ENCODE measurements around the gene KRTAP4-11.

DNA sequence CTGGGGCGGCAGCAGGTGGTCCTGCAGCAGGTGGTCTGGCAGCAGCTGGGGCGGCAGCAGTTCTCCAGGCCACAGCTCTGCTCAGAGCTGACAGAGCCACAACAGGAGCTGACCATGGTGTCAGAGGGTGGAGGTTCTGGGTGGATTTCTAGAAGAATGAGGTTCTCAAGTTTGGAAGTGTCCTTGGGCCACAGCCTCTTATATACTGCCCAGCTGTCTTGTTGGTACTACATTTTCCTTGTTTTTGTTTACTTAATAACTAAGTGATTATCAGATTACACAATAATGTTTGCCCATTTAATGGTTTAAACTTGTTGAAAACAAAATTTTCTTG is 31.4 kb upstream of the KRTAP4-11 start, which contains the start of gene KRTAP4-5:
- TF ChIP-seq, protein P1, sequence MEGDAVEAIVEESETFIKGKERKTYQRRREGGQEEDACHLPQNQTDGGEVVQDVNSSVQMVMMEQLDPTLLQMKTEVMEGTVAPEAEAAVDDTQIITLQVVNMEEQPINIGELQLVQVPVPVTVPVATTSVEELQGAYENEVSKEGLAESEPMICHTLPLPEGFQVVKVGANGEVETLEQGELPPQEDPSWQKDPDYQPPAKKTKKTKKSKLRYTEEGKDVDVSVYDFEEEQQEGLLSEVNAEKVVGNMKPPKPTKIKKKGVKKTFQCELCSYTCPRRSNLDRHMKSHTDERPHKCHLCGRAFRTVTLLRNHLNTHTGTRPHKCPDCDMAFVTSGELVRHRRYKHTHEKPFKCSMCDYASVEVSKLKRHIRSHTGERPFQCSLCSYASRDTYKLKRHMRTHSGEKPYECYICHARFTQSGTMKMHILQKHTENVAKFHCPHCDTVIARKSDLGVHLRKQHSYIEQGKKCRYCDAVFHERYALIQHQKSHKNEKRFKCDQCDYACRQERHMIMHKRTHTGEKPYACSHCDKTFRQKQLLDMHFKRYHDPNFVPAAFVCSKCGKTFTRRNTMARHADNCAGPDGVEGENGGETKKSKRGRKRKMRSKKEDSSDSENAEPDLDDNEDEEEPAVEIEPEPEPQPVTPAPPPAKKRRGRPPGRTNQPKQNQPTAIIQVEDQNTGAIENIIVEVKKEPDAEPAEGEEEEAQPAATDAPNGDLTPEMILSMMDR (IDR thresholded peaks at IDR 0.05; ENCODE audit: low read depth, low read length, poor library complexity, severe bottlenecking) = no peak
- no peak for TF ChIP-seq EZH2phosphoT487 (IDR thresholded peaks at IDR 0.05; ENCODE audit: borderline replicate concordance, low read length)

Data from DOHH2 (cell line).